HS-5 (cell line): ENCODE results near the gene LDLR.
"Not testable (repeated sequence)": the region's sequence is repeated elsewhere in the genome, so short reads cannot be mapped to it uniquely, and the experiment has no call there.

Source experiments
- DNase-seq: peaks from one replicate; pipeline ENCODE4 v3.0.0-alpha.2; 2012; ENCODE audit warnings: low read depth

Gene LDLR

GRCh38 chr19:11106477-11106876 lies 17.2 kb downstream of the LDLR start:
- no peak for DNase-seq

- DNase-seq = no peak
Measured at GRCh38 chr19:11108746-11109145, 19.5 kb downstream of the LDLR start.

- DNase-seq = no peak
Measured at GRCh38 chr19:11111117-11111770, 22.0 kb downstream of the LDLR start.

- no peak for DNase-seq
Measured at GRCh38 chr19:11111771-11112144, 22.5 kb downstream of the LDLR start.

GRCh38 chr19:11113140-11113708 lies 24.0 kb downstream of the LDLR start:
- no peak for DNase-seq

GRCh38 chr19:11115042-11115441 lies 25.8 kb downstream of the LDLR start:
- DNase-seq = no peak

- DNase-seq = no peak
Measured at GRCh38 chr19:11115895-11116446, 26.7 kb downstream of the LDLR start.

- DNase-seq = no peak
Measured at GRCh38 chr19:11116507-11116906, 27.2 kb downstream of the LDLR start.

GRCh38 chr19:11121963-11122362 lies 32.7 kb downstream of the LDLR start:
- not testable (repeated sequence) for DNase-seq

GRCh38 chr19:11123114-11123513 lies 33.9 kb downstream of the LDLR start:
- DNase-seq = no peak

GRCh38 chr19:11124157-11124556 lies 34.9 kb downstream of the LDLR start:
- DNase-seq = not testable (repeated sequence)

- peak; percentile 38 for DNase-seq
Measured at GRCh38 chr19:11125994-11126685, 36.9 kb downstream of the LDLR start.

- no peak for DNase-seq
Measured at GRCh38 chr19:11127905-11128304, 38.6 kb downstream of the LDLR start.

- DNase-seq = peak; percentile 38
Measured at GRCh38 chr19:11130824-11131455, 41.7 kb downstream of the LDLR start.

GRCh38 chr19:11131471-11131870 lies 42.2 kb downstream of the LDLR start:
- DNase-seq = no peak

- DNase-seq = no peak
Measured at GRCh38 chr19:11136400-11137101, 47.3 kb downstream of the LDLR start.

GRCh38 chr19:11137542-11138384 lies 48.5 kb downstream of the LDLR start:
- peak; percentile 89 for DNase-seq

GRCh38 chr19:11138601-11139300 lies 49.5 kb downstream of the LDLR start:
- DNase-seq = peak; percentile 75

GRCh38 chr19:11140023-11140538 lies 50.8 kb downstream of the LDLR start:
- not testable (repeated sequence) for DNase-seq

- DNase-seq = no peak
Measured at GRCh38 chr19:11140896-11141295, 51.6 kb downstream of the LDLR start.
